HG02884 (cell line): Measurements from ENCODE around the gene YARS1.

Source experiments
- ATAC-seq: cut with Tn5 transposase; IDR thresholded peaks from one replicate; pipeline ENCODE4 v1.9.1; 2021; ENCODE audit warnings: mild to moderate bottlenecking, moderate library complexity; ENCODE audit not compliant: unreplicated experiment

Gene YARS1

DNA sequence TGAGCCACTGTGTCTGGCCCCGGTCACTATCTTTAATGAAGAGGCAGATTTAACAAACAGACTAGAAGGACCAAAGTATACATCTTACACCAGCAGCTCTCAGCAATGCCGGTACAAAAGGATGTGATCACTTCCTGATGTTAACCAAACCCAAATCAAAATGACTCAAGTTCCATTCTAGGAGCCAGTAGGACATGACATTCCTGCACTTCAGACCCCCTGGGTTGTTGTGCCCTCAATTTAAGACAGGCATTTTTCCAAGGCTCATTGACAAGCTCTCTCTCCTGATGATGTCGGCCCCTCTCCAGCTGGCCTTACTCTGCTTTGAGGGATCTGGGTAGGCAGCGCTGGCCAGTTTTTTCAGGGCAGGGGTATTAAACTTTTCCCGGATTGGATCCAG is 35.1 kb downstream of the YARS1 start:
- no peak for ATAC-seq

- ATAC-seq = no peak
Observed at GRCh38 chr1:32780628-32781234, 36.4 kb downstream of the YARS1 start.

GRCh38 chr1:32780005-32780404 is 37.2 kb downstream of the YARS1 start:
- ATAC-seq = no peak

- ATAC-seq = no peak
Observed at GRCh38 chr1:32779242-32779641, 37.9 kb downstream of the YARS1 start.

DNA sequence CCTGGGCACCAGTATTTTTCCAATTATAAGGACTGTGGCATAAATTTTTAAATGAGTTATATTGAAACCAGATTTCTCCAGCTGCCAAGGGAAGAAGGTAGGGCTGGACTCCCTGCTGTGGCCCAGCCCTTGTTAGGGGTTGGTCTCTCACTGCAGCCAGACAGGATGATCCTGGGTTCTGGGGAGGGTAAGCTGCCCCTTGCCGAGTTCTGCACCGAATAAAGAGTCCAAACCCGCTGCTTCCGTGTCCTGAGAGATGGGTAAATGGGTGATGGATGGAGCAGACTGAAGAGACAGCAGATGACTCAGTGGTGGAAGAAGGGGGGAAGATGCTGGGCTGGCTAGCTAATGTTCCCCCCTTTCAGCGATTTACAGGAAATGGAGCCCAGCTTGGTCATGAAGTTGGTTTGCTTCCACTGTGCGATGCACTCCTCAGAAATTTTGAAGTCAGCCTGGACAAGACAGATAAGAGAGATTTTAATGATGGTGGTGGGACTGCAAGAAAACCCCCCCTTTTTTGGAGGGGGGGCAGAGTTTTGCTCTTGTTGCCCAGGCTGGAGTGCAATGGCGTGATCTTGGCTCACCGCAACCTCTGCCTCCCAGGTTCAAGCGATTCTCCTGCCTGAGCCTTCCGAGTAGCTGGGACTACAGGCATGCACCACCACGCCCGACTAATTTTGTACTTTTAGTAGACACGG is 41.4 kb downstream of the YARS1 start:
- ATAC-seq = no peak

- ATAC-seq = no peak
Observed at GRCh38 chr1:32774950-32775634, 42.1 kb downstream of the YARS1 start.

- no peak for ATAC-seq
Observed at GRCh38 chr1:32774464-32774808, 42.7 kb downstream of the YARS1 start.

- no peak for ATAC-seq
Observed at GRCh38 chr1:32773764-32774463, 43.2 kb downstream of the YARS1 start.

GRCh38 chr1:32773018-32773763 is 44.0 kb downstream of the YARS1 start:
- ATAC-seq = no peak

DNA sequence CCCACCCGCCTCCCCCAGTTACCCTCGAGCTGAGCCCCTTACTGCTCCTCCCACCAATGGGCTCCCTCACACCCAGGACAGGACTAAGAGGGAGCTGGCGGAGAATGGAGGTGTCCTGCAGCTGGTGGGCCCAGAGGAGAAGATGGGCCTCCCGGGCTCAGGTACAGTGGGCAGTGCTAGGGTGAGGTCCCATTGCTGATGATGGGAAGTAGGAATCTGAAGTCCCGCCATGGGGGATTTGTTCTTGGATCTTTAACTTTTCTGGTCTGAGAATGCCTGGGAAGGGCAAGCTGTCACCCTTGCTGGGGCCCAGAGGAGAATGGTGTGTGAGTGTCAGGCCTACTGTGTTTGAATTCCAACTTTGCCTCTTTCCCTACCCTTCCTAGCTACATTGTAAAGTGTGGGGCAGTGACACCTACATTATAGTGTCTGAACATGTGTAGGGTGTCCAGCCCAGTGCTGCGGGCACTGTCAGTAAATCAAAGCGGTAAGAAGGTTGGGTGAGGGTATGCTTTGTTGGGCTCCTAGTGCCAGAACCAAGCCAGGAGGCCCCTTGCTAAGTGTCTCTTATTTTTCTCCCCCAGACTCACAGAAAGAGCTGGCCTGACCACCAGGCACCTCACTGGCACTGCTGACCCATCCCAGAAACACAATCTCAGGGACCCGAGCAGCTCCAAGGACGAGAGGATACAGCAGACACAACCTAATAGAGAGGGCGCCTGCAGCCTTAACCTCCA is 44.7 kb downstream of the YARS1 start:
- ATAC-seq = no peak

DNA sequence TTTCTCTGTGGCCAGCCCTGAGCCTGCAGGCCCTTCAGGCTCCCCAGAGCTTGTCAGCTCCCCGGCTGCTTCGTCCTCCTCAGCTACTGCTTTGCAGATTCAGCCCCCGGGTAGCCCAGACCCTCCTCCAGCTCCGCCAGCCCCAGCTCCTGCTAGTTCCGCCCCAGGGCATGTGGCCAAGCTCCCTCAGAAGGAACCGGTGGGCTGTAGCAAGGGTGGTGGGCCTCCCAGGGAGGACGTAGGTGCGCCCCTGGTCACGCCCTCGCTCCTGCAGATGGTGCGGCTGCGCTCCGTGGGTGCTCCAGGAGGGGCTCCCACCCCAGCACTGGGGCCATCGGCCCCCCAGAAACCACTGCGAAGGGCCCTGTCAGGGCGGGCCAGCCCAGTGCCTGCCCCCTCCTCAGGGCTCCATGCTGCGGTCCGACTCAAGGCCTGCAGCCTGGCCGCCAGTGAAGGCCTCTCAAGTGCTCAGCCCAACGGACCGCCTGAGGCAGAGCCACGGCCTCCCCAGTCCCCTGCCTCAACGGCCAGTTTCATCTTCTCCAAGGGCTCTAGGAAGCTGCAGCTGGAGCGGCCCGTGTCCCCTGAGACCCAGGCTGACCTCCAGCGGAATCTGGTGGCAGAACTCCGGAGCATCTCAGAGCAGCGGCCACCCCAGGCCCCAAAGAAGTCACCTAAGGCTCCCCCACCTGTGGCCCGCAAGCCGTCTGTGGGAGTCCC is 45.4 kb downstream of the YARS1 start:
- ATAC-seq = no peak

DNA sequence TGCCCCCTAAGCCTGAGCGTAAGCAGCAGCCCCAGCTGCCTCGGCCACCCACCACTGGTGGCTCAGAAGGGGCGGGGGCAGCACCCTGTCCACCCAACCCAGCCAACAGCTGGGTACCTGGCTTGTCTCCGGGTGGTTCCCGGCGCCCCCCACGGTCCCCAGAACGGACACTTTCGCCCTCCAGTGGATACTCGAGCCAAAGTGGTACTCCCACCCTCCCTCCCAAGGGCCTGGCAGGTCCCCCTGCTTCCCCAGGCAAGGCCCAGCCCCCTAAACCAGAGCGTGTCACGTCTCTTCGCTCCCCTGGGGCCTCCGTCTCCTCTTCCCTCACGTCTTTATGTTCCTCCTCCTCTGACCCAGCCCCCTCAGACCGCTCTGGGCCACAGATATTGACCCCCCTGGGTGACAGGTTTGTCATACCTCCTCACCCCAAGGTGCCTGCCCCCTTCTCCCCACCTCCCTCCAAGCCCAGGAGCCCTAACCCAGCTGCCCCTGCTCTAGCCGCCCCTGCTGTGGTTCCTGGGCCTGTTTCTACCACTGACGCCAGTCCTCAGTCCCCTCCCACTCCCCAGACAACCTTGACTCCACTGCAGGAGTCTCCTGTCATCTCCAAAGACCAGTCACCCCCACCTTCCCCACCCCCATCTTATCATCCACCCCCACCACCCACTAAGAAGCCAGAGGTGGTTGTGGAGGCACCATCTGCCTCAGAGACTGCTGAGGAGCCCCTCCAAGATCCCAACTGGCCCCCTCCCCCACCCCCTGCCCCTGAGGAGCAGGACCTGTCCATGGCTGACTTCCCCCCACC is 46.2 kb downstream of the YARS1 start:
- ATAC-seq = no peak

GRCh38 chr1:32770221-32770731 is 46.9 kb downstream of the YARS1 start:
- ATAC-seq = no peak

DNA sequence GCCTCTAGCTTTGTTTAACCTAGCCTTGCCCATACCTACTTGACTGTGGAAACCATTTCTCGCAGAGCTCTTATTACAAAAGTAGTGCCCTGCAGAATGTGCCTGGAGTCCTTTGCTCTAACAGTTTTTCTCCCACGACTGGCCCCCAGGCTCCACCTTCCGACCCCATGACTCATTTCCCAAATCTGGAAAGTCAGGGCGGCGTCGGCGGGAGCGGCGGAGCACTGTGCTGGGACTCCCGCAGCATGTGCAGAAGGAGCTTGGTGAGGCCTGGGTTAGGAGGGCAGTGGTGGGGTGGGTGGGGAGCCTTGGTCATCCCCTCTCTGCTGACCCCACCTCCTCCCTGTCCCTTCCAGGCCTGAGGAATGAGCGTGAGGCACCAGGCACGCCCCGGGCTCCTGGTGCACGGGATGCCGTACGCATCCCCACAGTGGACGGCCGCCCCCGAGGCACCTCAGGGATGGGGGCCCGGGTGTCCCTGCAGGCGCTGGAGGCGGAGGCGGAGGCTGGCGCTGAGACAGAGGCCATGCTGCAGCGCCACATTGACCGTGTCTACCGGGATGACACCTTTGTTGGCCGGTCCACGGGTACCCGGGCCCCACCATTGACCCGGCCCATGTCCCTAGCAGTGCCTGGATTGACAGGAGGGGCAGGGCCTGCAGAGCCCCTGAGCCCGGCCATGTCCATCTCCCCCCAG is 47.5 kb downstream of the YARS1 start:
- ATAC-seq = no peak

- no peak for ATAC-seq
Observed at GRCh38 chr1:32768110-32768850, 48.9 kb downstream of the YARS1 start.

DNA sequence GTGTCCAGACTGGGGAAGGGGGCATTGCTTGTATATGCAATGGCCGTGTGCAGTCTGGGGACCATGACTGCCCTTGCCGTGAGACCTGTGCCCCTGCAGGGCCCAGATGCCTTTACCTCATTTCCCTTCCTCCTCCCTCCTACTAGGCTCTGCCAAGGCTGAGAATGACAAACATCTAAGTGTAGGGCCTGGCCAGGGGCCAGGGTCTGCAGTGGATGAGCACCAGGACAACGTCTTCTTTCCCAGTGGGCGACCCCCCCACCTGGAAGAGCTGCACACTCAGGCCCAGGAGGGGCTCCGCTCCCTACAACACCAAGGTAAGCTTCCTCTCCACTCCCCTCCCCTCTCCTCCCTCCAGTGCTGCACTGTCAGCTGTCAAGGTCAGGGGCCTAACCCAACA is 49.5 kb downstream of the YARS1 start:
- ATAC-seq = no peak

DNA sequence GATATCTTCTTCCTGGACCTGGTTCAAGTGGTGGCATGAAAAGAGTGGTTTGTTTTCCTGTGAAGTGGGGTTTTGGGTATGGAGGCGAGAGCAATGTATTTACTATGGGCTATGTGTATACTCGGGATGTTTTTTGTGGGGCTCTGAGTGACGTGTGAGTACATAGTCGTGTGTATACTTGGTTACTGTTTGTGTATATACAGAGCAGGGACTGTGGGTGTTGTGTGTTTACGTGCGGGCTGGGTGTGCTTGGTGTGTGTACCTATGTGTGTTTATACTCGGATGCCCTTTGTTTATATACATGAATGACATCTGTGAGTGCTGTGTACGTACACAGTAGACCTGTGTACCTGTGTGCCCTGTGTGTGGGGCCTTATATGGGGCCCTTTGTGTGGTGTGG is 50.0 kb downstream of the YARS1 start:
- no peak for ATAC-seq
